Activated CD8-positive, alpha-beta memory T cell treated with anti-CD3 and anti-CD28 coated beads for 4 hours (primary cell): ENCODE data around the gene THPO.
"Not testable (repeated sequence)": the region's sequence is repeated elsewhere in the genome, so short reads cannot be mapped to it uniquely, and the experiment has no call there.

Source experiments
- DNase-seq, 2 donors: peaks; one replicate each; pipeline ENCODE4 v3.0.0-alpha.2; 2020; ENCODE audit warnings: low read depth in 2 of 2

THPO gene

DNA sequence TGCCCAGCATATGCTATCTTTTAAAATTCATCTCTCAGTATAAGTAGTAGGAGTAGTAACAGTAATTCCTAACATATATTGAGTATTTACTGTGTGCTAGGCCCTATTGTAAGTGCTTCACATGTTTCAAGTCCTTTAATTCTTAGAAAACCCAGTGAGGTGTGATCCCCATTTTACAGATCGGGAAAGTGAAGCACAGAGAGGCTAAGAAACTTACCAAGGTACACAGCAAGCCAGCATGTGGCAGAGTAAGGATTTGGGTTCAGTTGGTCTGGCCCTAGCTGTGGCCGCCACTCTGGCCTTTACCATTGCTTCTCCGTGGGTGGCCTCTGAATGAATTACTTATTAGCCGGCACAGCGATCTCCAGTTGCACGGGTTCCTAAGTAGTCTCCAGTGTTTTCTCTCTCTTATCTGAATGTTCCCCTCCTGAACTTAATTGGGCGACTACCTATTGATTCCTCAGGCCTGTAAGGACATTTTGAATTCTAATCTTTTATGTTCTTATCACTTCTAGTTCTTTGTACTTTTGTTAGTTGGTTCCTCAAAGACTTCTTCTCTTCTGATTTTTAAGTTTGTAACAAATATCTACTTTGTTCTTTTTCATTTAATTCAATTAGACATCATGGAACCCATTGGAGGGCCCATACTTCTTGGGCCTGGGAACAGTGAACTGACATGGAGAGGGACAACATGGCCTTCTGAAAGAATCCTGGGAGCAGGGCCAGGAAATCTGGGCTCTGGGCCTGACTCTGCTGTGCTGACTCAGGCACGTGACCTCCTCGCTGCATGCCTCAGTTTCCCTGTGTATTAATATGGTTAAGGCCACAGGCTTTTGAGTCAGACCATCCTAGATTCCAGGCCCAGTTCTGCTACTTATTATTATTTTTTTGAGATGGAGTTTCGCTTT is 28.2 kb downstream of the THPO start:
- no peak for DNase-seq

GRCh38 chr3:184348057-184348382 is 30.0 kb downstream of the THPO start:
- no peak for DNase-seq

DNA sequence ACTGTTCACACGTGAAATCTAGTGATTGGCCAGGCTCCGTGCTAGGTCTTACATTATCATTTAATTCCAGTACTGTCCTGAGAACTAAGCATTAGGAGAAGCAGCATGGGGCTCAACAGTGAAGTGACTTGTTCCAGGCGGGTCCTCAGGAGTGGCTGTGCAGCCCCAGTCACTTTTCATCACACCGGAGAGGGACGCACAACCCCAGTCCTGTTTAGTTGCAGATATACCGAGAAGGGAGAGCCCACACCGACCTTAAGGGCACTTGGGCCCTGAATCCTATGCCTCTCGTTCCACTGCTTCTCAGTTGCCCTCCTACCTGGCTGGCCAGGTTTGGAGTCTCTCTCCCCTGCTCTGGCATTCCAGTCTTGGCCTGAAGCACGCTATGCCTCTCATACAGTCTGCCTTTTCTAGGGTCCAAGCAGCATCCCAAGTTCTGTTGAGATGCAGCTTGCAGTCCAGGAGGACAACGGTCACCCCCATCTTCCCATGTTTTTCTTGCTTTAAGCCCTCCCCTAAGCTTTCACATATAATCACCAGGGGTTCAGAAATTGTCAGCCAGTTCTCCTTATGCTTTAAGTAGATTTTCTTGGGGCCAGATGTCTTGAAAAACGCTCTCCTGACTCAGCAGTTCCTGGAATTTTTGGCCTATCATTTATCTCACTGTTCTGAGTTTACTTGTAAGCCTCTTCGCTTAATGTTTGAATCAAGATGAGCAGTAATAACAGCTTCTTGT is 30.5 kb downstream of the THPO start:
- DNase-seq: no peak

- DNase-seq: no peak
Observed at GRCh38 chr3:184346480-184347190, 31.4 kb downstream of the THPO start.

DNA sequence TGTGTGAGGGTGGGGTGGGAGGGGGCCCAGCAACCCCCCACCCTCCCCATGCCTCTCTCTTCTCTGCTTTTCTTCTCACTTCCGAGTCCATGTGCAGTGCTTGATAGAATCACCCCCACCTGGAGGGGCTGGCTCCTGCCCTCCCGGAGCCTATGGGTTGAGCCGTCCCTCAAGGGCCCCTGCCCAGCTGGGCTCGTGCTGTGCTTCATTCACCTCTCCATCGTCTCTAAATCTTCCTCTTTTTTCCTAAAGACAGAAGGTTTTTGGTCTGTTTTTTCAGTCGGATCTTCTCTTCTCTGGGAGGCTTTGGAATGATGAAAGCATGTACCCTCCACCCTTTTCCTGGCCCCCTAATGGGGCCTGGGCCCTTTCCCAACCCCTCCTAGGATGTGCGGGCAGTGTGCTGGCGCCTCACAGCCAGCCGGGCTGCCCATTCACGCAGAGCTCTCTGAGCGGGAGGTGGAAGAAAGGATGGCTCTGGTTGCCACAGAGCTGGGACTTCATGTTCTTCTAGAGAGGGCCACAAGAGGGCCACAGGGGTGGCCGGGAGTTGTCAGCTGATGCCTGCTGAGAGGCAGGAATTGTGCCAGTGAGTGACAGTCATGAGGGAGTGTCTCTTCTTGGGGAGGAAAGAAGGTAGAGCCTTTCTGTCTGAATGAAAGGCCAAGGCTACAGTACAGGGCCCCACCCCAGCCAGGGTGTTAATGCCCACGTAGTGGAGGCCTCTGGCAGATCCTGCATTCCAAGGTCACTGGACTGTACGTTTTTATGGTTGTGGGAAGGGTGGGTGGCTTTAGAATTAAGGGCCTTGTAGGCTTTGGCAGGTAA is 32.5 kb downstream of the THPO start:
- no peak for DNase-seq

DNA sequence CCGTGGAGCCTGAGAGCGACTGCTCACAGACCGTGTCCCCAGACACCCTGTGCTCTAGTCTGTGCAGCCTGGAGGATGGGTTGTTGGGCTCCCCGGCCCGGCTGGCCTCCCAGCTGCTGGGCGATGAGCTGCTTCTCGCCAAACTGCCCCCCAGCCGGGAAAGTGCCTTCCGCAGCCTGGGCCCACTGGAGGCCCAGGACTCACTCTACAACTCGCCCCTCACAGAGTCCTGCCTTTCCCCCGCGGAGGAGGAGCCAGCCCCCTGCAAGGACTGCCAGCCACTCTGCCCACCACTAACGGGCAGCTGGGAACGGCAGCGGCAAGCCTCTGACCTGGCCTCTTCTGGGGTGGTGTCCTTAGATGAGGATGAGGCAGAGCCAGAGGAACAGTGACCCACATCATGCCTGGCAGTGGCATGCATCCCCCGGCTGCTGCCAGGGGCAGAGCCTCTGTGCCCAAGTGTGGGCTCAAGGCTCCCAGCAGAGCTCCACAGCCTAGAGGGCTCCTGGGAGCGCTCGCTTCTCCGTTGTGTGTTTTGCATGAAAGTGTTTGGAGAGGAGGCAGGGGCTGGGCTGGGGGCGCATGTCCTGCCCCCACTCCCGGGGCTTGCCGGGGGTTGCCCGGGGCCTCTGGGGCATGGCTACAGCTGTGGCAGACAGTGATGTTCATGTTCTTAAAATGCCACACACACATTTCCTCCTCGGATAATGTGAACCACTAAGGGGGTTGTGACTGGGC is 33.3 kb downstream of the THPO start:
- DNase-seq: no peak

- no peak for DNase-seq
Observed at GRCh38 chr3:184343200-184343876, 34.7 kb downstream of the THPO start.

DNA sequence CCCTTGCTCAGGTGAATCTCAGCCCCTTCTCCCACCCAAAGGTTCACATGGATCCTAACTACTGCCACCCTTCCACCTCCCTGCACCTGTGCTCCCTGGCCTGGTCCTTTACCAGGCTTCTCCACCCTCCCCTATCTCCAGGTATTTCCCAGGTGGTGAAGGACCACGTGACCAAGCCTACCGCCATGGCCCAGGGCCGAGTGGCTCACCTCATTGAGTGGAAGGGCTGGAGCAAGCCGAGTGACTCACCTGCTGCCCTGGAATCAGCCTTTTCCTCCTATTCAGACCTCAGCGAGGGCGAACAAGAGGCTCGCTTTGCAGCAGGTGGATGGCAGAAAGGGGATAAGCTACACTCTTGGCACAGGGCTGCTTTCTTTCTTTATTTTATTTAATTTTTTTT is 36.1 kb downstream of the THPO start:
- no peak for DNase-seq

- DNase-seq: not testable (repeated sequence)
Observed at GRCh38 chr3:184339451-184340135, 38.4 kb downstream of the THPO start.

GRCh38 chr3:184339001-184339400 is 39.0 kb downstream of the THPO start:
- DNase-seq: no peak

DNA sequence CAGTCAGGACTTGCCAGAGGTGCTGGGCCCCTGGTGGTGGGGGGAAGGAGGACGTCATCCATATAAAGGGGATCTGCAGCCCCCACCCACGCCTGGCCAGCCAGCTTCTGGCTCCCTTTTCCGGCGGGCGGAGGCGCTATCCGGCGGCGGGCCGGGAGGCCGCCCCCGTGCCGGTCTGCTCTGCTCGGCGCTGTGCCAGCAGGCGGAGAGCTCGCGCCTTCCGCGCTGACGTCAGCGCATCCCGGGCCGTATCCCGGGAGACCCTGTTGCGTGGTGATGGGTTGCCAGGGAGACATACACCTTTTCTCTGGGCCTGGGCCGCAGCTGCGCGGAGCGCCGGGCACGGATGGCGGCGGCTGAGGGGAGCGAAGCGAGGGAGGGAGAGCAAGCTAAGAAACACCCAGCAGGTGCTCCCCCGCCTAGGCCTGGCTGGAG is 39.5 kb downstream of the THPO start:
- DNase-seq: no peak

DNA sequence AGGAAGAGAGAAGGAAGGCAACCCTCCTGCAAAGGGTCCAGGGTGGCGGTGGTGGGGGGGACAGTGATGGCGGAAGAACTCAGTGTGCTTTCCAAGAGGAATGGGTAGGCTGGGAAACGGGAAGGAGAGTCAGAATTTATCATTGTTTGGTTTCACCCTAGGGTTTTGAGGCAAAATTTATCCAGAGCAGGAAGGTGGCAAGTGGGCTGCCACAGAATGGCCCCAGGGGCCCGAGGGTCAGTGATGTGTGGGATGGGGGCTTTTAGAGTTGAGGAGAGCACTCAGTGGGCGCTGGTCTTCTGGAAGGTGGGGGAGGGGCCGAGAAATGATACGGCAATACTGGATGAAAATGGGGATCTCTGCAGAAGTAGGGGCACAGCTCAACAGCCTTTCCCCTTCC is 40.0 kb downstream of the THPO start:
- DNase-seq: no peak

- no peak for DNase-seq
Observed at GRCh38 chr3:184337399-184337714, 40.6 kb downstream of the THPO start, which contains the start of gene FAM131A. Gene FAM131A (plus strand): TSS chr3:184337600. CDS start chr3:184337631, 31 bp downstream.

GRCh38 chr3:184336547-184337398 is 41.2 kb downstream of the THPO start:
- no peak for DNase-seq

DNA sequence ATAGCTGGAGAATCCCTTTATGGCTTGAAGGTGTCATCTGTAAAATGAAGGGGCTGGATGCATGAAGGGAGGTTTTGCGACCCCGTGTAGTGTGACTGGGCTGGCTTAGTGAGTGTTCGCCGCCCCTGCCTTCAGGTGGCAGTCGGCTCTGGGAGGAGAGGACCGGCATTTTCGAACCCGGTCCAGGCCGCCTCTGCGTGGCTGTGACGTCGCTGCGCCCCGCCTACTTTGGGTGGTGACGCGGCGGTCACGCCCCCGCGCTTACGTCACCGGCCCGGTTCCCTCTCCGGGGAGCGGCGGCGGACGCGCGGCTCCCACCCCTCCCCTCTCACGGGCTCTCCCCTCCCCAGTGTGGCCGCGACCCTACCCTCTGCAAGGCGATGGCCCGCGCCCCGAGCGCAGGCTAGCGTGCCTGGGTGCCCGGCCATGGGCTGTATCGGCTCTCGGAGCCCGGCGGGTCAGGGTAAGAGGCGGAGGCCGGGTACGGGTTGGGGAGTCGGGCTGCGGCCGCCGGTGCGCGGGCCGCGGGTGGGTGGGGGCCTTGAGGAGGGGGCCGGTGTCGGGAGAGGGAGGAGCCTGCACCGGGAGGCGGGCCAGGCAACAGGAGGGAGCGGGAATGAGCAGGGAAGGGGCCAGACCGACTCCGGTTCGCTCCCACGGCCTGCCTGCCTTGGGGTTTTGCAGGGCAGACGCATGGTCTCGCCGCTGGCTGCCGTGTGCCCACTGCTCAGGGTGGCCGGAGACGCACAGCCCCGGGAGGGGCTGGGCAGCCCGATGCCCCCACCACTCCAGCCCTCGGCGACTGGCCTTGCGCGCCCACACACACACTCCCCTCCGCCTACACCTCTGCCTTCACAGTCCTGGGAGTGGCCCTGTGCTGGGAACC is 42.1 kb downstream of the THPO start:
- DNase-seq: peak; percentile 70 to 75

- no peak for DNase-seq
Observed at GRCh38 chr3:184335291-184335660, 42.7 kb downstream of the THPO start.

GRCh38 chr3:184334470-184335158 is 43.4 kb downstream of the THPO start:
- peak in 1 of 2 donors; percentile 37 for DNase-seq
